ENCODE results near the gene TBC1D16. TPM values are rescaled to one million over a fixed set of nuclear protein-coding genes. Genes with fewer than 3 reads are reported as not detected.
A peak's percentile ranks its signal among the peaks of the same experiment; 100 is the strongest.

Gene TBC1D16
- total RNA-seq, 1 experiment from 2014 or later = 96.1 TPM

DNA sequence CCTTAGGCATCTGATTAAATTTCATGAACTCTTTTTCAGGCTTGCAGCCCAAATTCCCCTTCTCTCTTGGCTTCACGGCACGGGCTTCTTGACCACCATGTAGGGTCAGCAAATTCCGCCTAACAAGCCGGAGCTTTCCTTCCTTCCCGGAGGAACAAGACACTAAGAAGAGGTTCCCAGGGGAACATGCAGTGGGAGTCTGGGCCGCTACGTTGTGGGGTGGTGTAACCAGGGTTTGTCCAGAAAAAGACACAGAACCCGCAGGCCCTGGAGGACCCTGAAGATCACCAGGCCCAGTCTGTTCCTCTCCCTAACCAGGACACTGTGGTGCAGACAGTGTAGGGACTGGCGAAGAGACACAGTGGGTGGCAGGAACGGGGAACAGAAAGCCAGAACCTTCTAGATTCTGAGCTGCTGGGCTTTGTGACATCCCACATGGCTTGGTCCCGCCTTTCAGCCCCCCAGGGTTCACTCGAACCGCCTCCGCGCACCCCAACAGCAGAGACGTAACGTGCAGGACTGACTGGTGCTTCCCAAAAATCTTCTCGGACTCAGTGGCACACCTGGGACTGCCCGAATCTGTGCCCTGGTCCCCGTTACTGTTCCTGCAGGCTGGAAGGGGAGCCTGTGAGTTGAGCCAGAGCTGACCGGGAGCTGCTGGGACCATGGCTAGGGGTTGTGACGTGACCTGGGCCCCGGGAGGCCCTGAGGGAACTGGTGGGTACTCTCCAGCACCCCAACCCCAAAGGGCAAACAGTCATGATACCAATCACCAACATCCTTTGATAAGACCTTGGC is 55.2 kb downstream of the TBC1D16 start:
- POLR2A ChIA-PET = no interaction called here

DNA sequence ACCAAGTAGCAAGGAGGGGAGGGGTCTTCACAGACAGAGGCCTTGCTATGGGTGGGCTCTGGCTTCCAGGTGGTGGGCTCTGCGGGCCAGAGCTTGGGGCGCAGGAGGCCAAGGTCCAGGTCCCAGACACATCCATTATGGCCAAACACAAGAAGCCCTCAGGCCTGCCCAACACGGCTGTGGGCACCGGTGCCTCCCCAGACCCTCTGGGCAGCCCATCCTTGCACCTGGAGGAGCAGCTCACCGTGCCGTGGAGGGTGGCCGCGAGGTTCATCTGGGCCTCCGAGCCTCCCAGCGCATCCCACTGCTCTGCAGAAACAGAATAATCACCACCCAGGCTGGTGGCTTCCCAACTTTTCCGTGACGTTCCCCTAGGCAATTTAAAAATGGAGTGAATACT is 55.9 kb downstream of the TBC1D16 start:
- no peak for ATAC-seq
- no peaks in the 10 kb centered on the region for H3K27me3 Mint-ChIP-seq (ENCODE audit: low read depth)
- H3K4me3 Mint-ChIP-seq = no peak overlapping the region
- H3K36me3 Mint-ChIP-seq = no peaks in the 10 kb centered on the region
- DNase-seq (ENCODE audit: low spot score) = peak; percentile 9
- ChIA-PET CTCF (interaction anchor here (1.0 to 3.2 kb wide), 6 partner anchors 9 to 238 kb away, joined by 3 to 13 read pairs (median 4); partner anchors contain the start of gene GAA), POLR2A (no interaction called here)
- no peaks in the 10 kb centered on the region for H3K9me3 Mint-ChIP-seq
- peak overlapping the region; percentile 43; the same call in 1 of the 2 replicates for H3K27ac Mint-ChIP-seq
- peaks cover 12% of the 10 kb centered on the region for H3K4me1 Mint-ChIP-seq
- TF ChIP-seq, protein P1, sequence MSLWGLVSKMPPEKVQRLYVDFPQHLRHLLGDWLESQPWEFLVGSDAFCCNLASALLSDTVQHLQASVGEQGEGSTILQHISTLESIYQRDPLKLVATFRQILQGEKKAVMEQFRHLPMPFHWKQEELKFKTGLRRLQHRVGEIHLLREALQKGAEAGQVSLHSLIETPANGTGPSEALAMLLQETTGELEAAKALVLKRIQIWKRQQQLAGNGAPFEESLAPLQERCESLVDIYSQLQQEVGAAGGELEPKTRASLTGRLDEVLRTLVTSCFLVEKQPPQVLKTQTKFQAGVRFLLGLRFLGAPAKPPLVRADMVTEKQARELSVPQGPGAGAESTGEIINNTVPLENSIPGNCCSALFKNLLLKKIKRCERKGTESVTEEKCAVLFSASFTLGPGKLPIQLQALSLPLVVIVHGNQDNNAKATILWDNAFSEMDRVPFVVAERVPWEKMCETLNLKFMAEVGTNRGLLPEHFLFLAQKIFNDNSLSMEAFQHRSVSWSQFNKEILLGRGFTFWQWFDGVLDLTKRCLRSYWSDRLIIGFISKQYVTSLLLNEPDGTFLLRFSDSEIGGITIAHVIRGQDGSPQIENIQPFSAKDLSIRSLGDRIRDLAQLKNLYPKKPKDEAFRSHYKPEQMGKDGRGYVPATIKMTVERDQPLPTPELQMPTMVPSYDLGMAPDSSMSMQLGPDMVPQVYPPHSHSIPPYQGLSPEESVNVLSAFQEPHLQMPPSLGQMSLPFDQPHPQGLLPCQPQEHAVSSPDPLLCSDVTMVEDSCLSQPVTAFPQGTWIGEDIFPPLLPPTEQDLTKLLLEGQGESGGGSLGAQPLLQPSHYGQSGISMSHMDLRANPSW (CRISPR knock-in tag; conservative IDR thresholded peaks at IDR 0.05; ENCODE audit: low read depth) = no peak
- TF ChIP-seq AFF4 (CRISPR knock-in tag; IDR thresholded peaks at IDR 0.05; ENCODE audit: borderline replicate concordance) (no peak), IRF2 (CRISPR knock-in tag; IDR thresholded peaks at IDR 0.05; ENCODE audit: borderline replicate concordance, low read depth) (no peak), SP1 (CRISPR knock-in tag; conservative IDR thresholded peaks at IDR 0.05) (no peak), TEAD4 (CRISPR knock-in tag; IDR thresholded peaks at IDR 0.05) (no peak), ZNF281 (CRISPR knock-in tag; IDR thresholded peaks at IDR 0.05) (no peak), ZNF219 (CRISPR knock-in tag; IDR thresholded peaks at IDR 0.05; ENCODE audit: borderline replicate concordance) (no peak), ATF6 (CRISPR knock-in tag; IDR thresholded peaks at IDR 0.05) (no peak), ZNF671 (CRISPR knock-in tag; IDR thresholded peaks at IDR 0.05) (no peak), CREB1 (CRISPR knock-in tag; IDR thresholded peaks at IDR 0.05) (no peak), ZNF121 (CRISPR knock-in tag; IDR thresholded peaks at IDR 0.05) (no peak)

More for the DNA sequence above, 55.2 kb downstream of the TBC1D16 start:
- peak overlapping the region; percentile 54; the same call in 1 of the 2 replicates for H3K27ac Mint-ChIP-seq
- H3K4me1 Mint-ChIP-seq = peaks cover 10% of the 10 kb centered on the region
- no peak overlapping the region for H3K4me3 Mint-ChIP-seq
- no peaks in the 10 kb centered on the region for H3K27me3 Mint-ChIP-seq (ENCODE audit: low read depth)
- CTCF ChIA-PET = interaction anchor here (1.0 to 3.2 kb wide), 6 partner anchors 10 to 238 kb away, joined by 3 to 13 read pairs (median 4); no protein-coding TSS in a partner anchor
- TF ChIP-seq ZNF671 (CRISPR knock-in tag; IDR thresholded peaks at IDR 0.05) (no peak), ZNF232 (CRISPR knock-in tag; IDR thresholded peaks at IDR 0.05) (no peak), PRRX2 (CRISPR knock-in tag; IDR thresholded peaks at IDR 0.05) (no peak), JUN (CRISPR knock-in tag; IDR thresholded peaks at IDR 0.05) (no peak), TEAD4 (CRISPR knock-in tag; IDR thresholded peaks at IDR 0.05) (no peak), MXD4 (CRISPR knock-in tag; IDR thresholded peaks at IDR 0.05; ENCODE audit: borderline replicate concordance) (no peak), ZNF219 (CRISPR knock-in tag; IDR thresholded peaks at IDR 0.05; ENCODE audit: borderline replicate concordance) (no peak), ETV6 (CRISPR knock-in tag; IDR thresholded peaks at IDR 0.05) (no peak), ZBTB21 (CRISPR knock-in tag; IDR thresholded peaks at IDR 0.05; ENCODE audit: borderline replicate concordance) (no peak), SMAD3 (CRISPR knock-in tag; IDR thresholded peaks at IDR 0.05; ENCODE audit: borderline replicate concordance) (no peak), ZNF281 (CRISPR knock-in tag; IDR thresholded peaks at IDR 0.05) (no peak), GRHL2 (CRISPR knock-in tag; IDR thresholded peaks at IDR 0.05; ENCODE audit: insufficient replicate concordance, severe bottlenecking) (no peak)
- H3K9me3 Mint-ChIP-seq = no peaks in the 10 kb centered on the region
- DNase-seq (ENCODE audit: low spot score) (peak; percentile 8), ATAC-seq (no peak)
- no peaks in the 10 kb centered on the region for H3K36me3 Mint-ChIP-seq
